CD4-positive, alpha-beta T cell treated with Interleukin-17A for 4 hours (primary cell): Measurements from ENCODE around the gene CAMKMT.

Experiments used
- DNase-seq: peaks from one replicate; pipeline ENCODE4 v3.0.0-alpha.2; 2020; ENCODE audit warnings: mixed read lengths

Gene CAMKMT

GRCh38 chr2:44519026-44519425, 157.3 kb downstream of the CAMKMT start:
- DNase-seq, result no peak

GRCh38 chr2:44522846-44523245, 161.1 kb downstream of the CAMKMT start:
- DNase-seq, result no peak

- DNase-seq, result no peak
Observed at GRCh38 chr2:44524347-44524926, 162.7 kb downstream of the CAMKMT start.

GRCh38 chr2:44526352-44526751, 164.6 kb downstream of the CAMKMT start:
- no peak for DNase-seq

GRCh38 chr2:44528595-44528994, 166.8 kb downstream of the CAMKMT start:
- DNase-seq, result no peak

GRCh38 chr2:44529448-44529847, 167.7 kb downstream of the CAMKMT start:
- DNase-seq, result no peak

- no peak for DNase-seq
Observed at GRCh38 chr2:44531289-44531688, 169.5 kb downstream of the CAMKMT start.

- no peak for DNase-seq
Observed at GRCh38 chr2:44532031-44532430, 170.3 kb downstream of the CAMKMT start.

- no peak for DNase-seq
Observed at GRCh38 chr2:44533508-44533907, 171.8 kb downstream of the CAMKMT start.

GRCh38 chr2:44535376-44535775, 173.6 kb downstream of the CAMKMT start:
- no peak for DNase-seq

GRCh38 chr2:44537264-44537663, 175.5 kb downstream of the CAMKMT start:
- no peak for DNase-seq

GRCh38 chr2:44542520-44542919, 180.8 kb downstream of the CAMKMT start:
- DNase-seq, result no peak

GRCh38 chr2:44543773-44544725, 182.3 kb downstream of the CAMKMT start:
- no peak for DNase-seq

GRCh38 chr2:44545005-44545404, 183.3 kb downstream of the CAMKMT start:
- DNase-seq, result no peak

- DNase-seq, result no peak
Observed at GRCh38 chr2:44546459-44547127, 184.8 kb downstream of the CAMKMT start.

GRCh38 chr2:44547718-44548117, 186.0 kb downstream of the CAMKMT start:
- DNase-seq, result no peak

GRCh38 chr2:44548221-44549098, 186.7 kb downstream of the CAMKMT start:
- DNase-seq, result no peak

GRCh38 chr2:44549099-44549471, 187.3 kb downstream of the CAMKMT start:
- DNase-seq, result no peak

- no peak for DNase-seq
Observed at GRCh38 chr2:44549856-44550255, 188.1 kb downstream of the CAMKMT start.

- no peak for DNase-seq
Observed at GRCh38 chr2:44550561-44550960, 188.8 kb downstream of the CAMKMT start.

GRCh38 chr2:44551497-44551896, 189.8 kb downstream of the CAMKMT start:
- DNase-seq, result no peak

- no peak for DNase-seq
Observed at GRCh38 chr2:44553456-44553855, 191.7 kb downstream of the CAMKMT start.

- no peak for DNase-seq
Observed at GRCh38 chr2:44555700-44556099, 194.0 kb downstream of the CAMKMT start.
